Raji (cell line): ENCODE measurements around the gene SORL1-AS1.

Source experiments
- POLR2A ChIP-seq: IDR thresholded peaks from 2 replicates; pipeline ENCODE4 v1.6.1; 2011; ENCODE audit warnings: low read depth, low read length, control low read depth; ENCODE audit not compliant: insufficient read depth

The SORL1-AS1 gene

DNA sequence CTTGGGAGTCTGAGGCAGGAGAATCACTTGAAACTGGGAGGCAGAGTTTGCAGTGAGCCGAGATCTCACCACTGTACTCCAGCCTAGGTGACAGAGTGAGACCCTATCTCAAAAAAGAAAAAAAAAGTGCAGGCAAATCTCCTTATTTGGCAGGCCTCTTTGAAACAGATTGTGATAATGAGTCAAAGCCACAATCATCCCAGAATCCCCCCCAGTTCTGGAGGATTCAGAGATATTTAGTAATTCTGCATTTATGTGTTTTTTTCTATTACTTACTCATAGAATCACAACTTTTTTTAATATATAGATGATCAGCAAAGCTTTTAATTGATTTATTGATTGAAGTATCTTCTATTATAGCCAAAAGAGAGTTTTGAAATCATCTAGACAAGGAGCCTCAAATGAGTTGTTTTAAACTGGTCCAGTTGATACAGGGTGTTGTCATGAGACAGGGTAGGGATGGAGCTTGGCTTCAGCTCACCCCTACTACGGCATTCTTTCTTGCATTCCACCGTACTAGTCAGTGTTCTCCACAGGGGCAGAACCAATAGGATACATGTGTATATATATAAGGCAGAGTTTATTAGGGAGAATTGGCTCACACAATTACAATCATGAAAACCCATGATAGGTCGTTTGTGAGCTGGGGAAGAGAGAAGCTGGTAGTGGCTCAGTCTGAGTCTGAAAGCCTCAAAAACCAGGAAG, 39.9 kb downstream of the SORL1-AS1 start:
- no peak for TF ChIP-seq POLR2A

DNA sequence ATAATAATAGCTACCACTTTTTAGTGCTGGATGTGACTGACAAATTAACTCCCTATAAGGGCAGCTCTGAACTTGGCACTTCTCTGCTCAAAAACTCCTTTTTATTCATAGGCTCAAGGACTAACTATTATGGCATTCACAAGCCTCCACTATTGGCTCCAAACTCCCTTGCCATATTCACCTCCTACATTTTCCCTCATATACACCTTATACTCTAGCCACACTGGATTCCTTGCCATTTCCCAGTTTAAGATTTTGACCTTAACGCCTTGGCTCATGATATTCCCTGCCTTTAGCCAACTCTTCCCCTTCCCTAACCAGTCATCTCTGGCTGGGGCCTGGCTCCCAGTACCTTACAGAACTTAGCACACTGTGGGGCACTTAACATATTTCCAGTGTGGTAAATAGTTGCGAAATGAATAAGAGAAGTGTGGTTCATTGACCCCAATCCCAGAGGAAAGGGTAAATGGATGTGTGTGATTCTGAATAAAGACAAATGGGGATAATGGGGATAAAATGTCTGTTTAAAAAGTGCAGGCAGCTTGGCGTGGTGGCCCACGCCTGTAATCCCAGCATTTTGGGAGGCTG, 40.7 kb downstream of the SORL1-AS1 start:
- no peak for TF ChIP-seq POLR2A

DNA sequence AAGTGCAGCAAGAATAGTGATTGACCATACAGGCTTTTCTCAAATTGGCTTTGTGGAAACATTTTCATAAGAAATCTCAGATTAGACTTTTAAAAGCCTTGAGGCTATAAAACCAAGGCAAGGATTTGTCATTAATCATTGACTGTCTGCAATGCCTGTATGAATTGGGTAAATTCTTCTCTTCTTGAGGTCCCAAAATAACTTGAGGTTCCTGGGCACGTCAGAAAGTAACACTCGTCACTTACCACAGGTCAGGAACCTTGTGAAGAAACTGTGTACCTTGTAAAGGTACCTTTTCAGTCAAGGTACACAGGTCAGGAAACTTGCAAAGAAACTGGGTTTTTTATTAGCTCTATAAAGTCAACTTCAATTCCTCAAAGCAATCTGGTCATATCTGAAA, 43.9 kb downstream of the SORL1-AS1 start:
- no peak for TF ChIP-seq POLR2A

DNA sequence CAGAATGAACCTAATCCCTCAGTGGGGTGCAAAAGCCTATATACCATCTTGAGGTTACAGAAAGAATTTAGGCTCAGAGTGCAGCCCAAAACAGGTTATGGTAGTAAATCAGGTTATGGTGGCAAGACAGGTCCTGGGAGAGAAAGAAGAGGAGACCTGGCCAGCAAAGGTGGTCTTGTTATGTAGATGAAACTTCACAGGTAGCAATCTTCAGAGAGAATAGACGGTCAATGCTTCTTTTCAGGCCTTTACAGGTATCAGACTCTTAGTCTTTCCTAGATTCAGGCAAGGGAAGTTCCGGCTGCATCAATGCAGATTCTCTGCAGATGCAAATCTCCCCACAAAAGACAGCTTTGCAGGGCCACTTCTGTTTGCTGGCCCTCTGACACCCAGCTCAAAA, 46.5 kb downstream of the SORL1-AS1 start:
- no peak for TF ChIP-seq POLR2A

DNA sequence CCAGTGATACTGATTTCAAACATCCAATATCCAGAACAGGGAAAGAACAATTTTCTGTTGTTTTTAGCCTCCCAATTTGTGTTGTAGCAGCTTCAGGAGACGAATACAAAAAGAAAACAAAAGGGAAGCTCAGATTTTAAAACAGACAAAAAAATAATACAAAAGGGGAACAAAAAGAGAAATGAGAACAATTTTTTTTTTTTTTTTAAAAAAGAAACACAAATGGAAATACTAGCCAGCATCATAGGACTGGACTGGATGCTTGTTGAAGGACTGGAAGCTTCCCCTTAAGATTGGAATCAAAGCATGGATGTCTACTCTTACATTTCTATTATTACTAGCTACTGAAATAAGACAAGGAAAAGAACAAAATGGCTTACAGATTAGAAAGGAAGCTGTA, 47.1 kb downstream of the SORL1-AS1 start:
- no peak for TF ChIP-seq POLR2A

DNA sequence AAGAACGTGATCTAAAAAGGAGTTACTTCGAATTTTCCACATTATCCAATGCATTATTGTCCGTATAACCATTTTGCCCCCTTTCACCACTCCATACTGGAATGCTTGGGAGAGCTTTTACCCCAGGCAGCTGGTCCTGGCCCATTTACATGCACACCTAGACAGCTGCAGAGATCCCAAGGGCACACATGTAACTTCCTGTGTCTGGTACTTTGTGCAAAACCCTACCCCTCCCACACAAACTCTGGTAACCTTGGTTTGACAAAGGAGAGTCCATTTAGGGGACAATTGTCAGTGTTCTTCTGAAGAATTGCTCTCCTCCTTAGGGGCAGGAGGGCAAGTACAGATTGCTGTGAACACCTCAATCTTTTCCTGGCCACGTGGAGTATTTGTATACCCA, 58.0 kb downstream of the SORL1-AS1 start:
- no peak for TF ChIP-seq POLR2A

DNA sequence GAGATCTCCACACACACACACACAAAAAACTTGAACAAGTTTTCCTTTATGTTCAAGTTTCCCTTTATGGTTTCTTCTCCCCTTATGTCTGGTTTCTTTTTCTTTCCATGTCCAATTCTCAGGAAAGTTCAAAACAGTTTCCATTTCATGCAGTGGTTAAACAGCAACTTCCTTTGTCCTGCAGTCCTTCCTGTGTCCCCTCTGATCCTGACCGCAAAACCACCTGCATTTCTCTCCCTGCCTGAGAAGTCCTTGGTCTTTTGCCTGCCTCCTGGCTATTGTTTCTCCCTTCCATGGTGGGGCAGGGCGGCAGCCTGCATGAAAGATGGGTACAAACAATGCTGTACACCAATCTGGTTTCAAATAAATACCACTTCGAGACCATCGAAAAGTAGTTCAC, 58.9 kb downstream of the SORL1-AS1 start:
- no peak for TF ChIP-seq POLR2A

DNA sequence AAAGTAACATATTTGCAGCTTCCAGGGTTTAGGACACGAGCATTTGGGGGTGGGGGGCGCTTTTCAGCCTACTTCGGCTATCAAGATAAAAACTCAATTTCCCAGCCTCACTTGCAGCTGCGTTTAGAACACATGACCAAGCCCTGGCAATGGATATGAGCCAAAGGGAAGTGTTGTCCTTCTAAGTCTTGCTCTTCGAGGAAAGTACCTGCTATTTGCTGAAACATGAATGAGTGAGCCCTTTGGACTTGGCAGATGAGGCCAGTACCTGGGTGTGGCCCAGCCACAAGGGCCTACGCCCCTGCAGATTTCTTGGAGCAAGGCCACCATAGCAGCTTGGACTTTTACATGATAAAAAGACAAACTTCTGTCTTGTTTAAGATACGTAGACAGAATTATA, 60.9 kb downstream of the SORL1-AS1 start:
- TF ChIP-seq POLR2A, result no peak

DNA sequence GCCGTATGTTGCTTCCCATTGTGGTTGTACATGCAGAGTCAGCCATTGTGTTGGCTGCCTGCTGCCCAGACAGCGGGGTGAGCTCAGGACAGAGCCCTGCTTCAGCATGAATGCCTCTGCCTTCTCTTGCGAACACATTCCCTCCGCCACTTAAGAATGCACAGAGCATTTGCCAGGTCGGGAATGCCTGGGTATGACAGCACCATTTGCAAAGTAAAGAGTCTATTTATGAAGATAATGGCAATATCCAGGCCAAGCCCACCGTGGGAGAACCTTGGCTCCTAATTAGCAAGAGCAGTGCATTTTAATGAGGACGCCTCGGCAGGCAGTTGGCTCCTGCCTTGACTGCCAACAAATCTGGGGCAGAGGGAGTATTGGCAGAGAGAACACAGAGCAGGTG, 63.1 kb downstream of the SORL1-AS1 start:
- no peak for TF ChIP-seq POLR2A
